GM19324 (cell line): ENCODE data around the gene CFAP73.
A peak's percentile ranks its signal among the peaks of the same experiment; 100 is the strongest.

Source experiments
- ATAC-seq: cut with Tn5 transposase; IDR thresholded peaks from one replicate; pipeline ENCODE4 v1.9.1; 2021; ENCODE audit warnings: mild to moderate bottlenecking, moderate library complexity; ENCODE audit not compliant: unreplicated experiment, low FRiP score

The CFAP73 gene

GRCh38 chr12:113207613-113208040, 58.1 kb downstream of the CFAP73 start:
- ATAC-seq = no peak

GRCh38 chr12:113208041-113208934, 58.8 kb downstream of the CFAP73 start:
- ATAC-seq = peak; percentile 78
